GM18909 (cell line): ENCODE measurements around the gene ZBTB22.

Experiments
- ATAC-seq: cut with Tn5 transposase; IDR thresholded peaks from one replicate; pipeline ENCODE4 v1.9.1; 2021; ENCODE audit warnings: mild to moderate bottlenecking; ENCODE audit not compliant: unreplicated experiment, poor library complexity

ZBTB22 gene

DNA sequence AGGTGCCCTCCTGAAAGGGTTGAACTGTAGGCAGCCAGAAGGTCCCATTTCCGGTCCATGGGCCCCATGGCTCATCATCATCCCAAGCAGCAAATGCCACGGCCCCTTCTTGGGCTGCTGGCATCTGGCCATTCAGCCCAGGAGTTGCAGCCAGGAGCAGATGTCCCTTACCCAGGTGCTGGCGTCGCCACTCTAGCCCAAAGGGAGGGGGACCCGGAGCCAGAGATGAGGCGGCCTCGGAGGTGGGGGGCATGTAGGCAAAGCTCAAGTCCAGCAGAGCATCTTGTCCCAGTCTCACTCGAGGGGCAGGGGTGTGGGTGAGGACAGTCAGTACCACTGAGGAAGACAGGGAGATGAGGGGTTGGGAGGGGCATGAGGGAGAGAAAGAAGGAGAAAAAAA lies 12.5 kb downstream of the ZBTB22 start:
- ATAC-seq, result no peak

DNA sequence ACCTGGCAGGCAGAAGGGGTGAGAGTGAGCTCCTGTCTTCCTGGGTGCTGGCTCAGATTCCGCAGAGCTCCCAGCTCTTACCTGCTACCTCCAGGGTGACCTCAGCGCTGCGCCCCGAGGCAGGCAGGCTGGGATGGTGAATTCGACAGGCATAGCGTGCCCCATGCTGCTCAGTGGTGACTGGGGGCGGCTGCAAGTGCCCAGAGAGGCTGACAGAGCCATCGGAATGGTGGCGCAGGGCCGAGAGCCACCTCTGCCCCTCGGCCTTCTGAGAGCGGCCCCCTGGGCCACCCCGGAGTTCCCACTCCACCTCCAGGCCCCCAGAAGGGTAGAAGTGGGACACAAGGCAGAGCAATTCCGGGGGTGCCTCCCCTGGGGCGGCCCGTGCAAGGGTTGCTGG lies 13.3 kb downstream of the ZBTB22 start:
- ATAC-seq, result no peak

GRCh38 chr6:33301877-33302276 lies 15.7 kb downstream of the ZBTB22 start:
- no peak for ATAC-seq

- peak; percentile 77 for ATAC-seq
Measured at GRCh38 chr6:33299237-33299944, 18.2 kb downstream of the ZBTB22 start.

- ATAC-seq, result peak; percentile 27
Measured at GRCh38 chr6:33298773-33299236, 18.7 kb downstream of the ZBTB22 start, which contains the start of gene RGL2. TSS of gene RGL2 (minus strand) at chr6:33298942. CDS start at chr6:33298610, 332 bp downstream.

DNA sequence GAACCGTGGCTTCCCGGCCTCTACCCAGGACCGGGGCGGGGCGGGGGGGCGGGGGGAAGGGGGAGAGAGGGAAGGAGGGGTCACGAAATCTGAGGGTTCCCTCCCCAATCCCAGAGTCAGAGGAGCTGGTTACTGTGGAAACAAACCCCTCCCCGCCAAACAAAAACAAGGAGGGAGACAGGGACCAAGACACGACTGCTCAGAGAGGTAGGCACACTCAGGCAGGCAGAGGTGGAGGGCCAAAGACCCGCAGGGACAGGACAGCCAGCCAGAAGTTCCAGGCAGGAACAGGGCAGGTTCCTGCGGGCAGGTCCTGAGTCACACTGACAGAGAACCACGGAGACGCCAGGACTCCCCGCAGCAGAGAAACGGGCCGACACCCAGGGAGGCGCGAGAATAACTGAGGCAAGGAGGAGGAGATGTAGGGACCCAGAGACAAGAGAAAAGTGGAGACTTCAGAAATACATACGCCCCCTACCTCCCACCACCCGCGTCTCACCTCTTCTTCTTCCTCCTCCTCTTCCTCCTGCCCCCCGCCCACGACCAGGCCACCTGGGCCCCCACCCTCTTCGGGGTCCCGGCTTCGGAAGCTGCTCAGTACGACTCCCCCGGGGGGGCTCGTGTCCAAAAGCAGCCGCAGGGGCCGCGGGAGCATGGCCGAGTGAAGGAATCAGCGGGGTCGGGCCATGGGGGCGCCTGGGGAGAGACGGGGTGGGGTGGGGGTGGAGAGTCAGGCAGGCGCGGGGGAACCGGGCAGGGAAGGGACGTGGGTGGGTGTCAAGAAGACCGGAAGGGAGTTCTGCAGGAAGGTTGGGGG lies 19.4 kb downstream of the ZBTB22 start:
- ATAC-seq, result no peak

- no peak for ATAC-seq
Measured at GRCh38 chr6:33297406-33297955, 20.1 kb downstream of the ZBTB22 start.

- ATAC-seq, result no peak
Measured at GRCh38 chr6:33296797-33297405, 20.6 kb downstream of the ZBTB22 start.

- no peak for ATAC-seq
Measured at GRCh38 chr6:33295621-33296369, 21.7 kb downstream of the ZBTB22 start.

- ATAC-seq, result no peak
Measured at GRCh38 chr6:33294086-33294823, 23.3 kb downstream of the ZBTB22 start.

GRCh38 chr6:33292996-33293682 lies 24.4 kb downstream of the ZBTB22 start:
- ATAC-seq, result no peak

DNA sequence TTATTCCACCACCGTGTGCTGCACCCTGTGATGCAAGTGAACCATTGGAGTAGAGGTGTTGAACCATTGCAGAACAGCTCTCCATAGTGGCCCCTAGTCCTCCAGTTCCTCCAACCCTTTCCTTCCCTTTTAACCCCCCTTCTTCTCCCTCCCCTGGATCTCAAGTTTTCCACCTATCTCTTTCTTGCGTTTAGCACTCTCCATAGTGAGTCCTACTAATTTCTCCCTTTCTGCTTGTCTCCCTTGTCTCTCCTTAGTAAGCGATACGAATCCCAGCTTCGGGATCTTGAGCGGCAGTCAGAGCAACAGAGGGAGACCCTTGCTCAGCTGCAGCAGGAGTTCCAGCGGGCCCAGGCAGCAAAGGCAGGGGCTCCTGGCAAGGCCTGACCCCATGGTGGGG lies 27.1 kb downstream of the ZBTB22 start:
- ATAC-seq, result no peak

GRCh38 chr6:33289784-33290315 lies 27.7 kb downstream of the ZBTB22 start:
- peak; percentile 31 for ATAC-seq

DNA sequence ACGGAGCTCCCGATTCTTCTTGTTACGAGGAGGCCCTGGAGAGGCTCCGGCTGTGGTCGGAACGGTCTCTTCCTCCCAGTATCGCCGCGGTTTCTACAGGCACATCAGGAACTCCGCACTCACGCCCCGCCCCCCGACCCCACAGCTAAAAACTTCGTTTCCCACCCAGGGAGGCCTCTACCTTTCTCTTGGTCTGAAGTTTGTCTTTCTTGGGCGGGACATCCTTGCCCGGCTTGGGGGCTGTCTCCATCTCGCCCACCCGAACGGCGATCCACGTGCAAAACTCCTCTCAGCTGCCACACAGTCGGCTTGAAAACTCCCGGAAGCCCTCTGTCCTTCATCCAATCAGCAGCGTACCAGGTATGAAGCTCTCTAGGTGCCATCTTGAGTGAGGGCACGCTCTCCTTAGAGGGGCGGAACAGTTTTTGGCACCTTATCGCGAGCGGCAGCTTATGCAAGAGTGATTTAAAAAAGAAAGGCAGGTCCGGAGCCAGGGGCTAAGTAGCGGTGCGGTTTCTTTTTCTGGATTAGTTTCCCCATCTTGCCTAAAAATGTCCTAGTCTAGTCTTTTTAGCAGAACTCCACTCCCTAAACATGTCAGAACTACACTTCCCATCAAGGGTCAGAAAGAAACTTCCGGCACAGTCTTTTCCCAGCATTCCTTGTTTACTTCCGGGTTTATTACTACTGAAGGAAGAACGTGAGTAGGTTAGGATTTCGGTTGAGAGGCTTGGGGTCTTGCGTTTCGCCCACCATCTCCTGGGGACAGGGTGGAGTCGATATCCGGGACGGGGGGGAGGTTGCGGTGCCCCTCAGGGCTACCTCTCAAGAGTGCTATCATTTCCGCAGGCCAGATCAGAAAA lies 28.4 kb downstream of the ZBTB22 start, which contains the start of the genes PFDN6 and WDR46:
PFDN6 (plus strand) TSS at position 681 of the 863 bp plus-strand sequence. CDS start 256 bp downstream, outside the sequence.
WDR46 (minus strand) TSS at position 319 of the 863 bp plus-strand sequence; CDS start at position 250, 69 bp downstream.
- peak; percentile 85 for ATAC-seq

GRCh38 chr6:33288141-33288920 lies 29.2 kb downstream of the ZBTB22 start:
- no peak for ATAC-seq
